ENCODE results near the gene ADCY9.
"Not testable (repeated sequence)": the region's sequence is repeated elsewhere in the genome, so short reads cannot be mapped to it uniquely, and the experiment has no call there.

The ADCY9 gene

DNA sequence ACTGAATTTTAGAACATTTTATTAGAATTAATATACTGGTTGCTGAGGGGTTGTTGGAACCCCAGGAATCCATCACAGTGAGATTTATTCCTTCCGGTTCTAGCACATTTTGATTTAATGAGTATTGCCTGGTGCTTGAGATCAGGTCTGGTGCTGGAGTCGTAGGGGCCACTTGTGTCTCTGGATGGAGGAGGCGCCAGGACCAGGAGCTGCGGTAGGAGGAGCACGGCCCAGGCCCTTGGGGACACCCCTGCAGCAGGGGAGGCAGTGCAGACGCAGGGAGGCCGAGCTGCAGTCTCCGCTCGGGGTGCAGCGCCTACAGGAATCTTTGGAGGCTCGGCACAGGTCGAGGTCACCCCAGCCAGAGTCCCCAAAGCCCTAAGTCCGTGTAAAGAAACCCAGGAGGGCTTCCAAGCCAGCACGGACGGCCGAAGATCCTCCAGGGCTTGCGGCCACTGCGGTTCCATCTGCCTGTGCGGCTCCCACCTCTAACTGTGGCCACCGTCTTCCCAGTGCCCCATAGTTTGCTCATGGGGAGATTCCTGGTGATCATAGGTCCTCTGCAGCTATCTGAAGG is 169.6 kb downstream of the ADCY9 start:
- DNase-seq: no peak

DNA sequence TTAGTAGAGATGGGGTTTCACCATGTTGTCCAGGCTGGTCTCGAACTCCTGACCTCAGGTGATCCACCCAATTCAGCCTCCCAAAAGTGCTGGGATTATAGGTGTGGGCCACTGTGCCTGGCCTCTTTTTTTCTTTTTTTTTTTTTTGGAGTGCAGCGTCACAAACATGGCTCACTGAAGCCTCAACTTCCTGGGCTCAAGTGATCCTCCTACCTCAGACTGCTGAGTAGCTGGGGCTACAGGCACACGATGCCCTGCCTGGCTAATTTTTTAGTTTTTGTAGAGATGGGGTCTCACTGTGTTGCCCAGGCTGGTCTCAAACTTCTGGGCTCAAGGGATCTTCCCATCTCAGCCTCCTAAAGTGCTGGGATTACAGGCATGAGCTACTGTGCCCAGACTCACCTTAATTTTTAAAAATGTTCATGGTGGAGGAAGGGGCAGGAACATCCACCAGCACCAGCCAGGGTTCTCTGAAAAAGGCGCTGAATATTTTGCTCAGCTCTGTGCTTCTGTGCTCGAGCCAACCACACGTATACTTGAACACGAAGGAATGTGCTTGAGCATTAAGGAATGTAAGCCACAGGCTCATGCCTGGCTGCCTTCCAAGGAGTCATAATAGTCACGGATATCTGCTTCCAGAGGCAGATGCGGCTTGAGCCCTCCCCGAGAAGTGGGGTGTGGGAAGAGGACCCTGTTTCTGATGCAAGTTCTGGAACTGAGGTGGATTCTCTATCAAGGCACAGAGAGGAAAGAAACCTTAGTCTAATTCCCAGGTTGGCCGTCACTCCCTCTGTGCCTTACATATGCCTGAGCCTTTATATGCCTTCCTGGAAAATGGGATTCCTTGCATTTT is 170.3 kb downstream of the ADCY9 start:
- no peak for DNase-seq

DNA sequence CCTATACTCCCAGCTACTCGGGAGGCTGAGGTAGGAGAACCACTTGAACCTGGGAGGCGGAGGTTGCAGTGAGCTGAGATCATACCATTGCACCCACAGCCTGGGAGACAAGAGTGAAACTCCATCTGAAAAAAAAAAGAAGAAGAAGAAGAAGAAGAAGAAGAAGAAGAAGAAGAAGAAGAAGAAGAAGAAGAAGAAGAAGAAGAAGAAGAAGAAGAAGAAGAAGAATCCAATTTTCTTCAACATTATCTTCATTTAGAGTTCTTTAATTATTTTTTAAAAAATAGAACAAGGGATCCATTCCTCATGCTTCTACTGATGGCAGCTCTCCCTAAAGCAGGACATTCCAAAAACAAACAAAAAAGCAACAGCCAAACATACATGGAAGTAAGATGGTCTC is 171.8 kb downstream of the ADCY9 start:
- DNase-seq: not testable (repeated sequence)

DNA sequence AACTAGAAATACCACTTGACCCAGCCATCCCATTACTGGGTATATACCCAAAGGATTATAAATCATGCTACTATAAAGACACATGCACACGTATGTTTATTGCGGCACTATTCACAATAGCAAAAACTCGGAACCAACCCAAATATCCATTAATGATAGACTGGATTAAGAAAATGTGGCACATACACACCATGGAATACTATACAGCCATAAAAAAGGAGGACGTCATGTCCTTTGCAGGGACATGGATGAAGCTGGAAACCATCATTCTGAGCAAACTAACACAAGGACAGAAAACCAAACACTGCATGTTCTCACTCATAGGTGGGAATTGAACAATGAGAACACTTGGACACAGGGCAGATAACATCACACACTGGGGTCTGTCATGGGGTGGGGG is 174.1 kb downstream of the ADCY9 start:
- not testable (repeated sequence) for DNase-seq

DNA sequence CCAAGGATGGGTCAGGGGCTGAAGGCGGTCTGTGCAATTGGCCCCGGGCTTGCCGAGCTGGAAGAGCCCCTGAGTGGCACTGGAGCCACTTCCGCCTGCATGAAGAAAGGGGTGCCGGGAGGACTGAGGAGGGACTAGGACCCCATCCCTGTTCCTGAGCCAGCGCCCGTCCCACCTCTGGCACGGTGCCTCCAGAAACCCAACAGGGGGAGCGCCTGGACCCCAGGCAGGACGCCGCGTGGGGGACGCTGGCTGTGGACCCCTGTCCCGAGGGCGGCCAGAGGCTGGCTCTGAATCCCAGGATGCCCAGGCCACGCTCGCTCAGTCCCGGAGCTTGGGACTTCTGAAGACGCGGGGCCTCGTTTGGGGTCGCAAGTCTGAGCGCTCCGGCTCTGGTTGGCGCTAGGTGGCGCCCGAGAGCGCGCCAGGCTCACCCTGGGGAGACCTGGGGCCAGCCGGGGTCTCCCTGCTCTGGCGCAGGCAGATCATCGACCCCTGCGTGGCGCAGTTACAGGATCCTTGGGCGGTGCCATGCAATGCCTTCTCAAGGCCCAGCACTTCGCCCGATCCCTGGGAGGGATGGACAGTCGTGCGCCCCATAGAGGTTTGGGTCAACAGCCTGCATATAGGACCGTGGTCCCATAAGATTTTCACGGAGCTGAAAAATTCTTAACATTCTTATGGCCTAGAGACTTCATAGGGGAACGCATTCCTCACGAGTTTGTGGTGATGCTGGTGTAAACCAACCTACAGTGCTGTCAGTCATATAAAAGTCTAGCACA is 177.2 kb downstream of the ADCY9 start:
- DNase-seq: peak; percentile 62

DNA sequence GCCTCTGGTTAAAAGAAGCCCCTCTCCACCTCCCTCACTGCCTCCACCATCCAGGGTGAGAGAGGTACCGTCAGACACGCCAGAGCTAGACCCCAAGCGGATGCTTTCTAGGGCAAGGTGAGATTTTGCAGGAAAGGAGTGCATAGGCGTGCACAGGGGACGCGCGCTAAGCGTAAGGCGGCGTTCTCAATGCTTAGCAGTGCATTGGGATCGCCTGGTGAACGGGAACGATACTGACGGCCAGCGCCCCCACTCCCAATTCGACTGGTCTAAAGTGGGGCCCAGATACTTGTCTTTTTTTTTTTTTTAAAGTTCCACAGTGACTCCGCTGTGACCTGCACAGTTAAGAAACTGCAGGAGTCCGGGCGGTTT is 177.8 kb downstream of the ADCY9 start:
- peak; percentile 34 for DNase-seq

DNA sequence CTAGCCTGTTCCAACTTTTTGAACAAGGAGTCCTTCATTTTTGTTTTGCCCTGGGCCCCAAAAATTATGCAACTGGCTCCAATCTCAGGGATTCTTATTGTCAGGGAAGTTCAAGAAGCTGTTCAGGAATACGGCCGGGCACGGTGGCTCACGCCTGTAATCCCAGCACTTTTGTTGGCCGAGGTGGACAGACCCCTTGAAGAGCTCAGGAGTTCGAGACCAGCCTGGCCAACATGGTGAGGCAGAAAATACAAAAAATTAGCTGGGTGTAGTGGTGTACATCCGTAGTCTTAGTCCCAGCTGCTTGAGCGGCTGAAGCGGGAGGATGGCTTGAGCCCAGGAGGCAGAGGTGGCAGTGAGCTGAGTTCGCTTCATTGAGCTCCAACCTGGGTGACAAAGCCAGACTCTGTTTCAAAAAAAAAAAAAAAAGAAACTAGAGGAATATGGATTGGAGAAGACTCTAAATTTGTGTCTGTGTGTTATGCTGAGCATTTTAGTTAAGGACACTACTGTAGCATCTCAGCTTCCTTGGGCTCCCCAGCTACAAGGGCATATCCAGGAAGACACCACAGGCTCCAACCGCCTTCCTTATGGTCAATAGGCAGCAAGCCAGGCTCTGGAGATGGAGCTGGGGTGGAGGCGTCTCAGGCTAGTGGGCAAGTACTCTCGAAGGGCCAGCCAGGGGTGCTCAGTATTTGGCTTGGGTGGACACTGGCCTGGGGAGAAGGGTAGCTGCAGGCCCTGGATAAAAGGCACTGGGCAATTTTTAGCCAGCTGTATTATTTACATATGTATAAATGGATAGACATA is 179.0 kb downstream of the ADCY9 start:
- no peak for DNase-seq

DNA sequence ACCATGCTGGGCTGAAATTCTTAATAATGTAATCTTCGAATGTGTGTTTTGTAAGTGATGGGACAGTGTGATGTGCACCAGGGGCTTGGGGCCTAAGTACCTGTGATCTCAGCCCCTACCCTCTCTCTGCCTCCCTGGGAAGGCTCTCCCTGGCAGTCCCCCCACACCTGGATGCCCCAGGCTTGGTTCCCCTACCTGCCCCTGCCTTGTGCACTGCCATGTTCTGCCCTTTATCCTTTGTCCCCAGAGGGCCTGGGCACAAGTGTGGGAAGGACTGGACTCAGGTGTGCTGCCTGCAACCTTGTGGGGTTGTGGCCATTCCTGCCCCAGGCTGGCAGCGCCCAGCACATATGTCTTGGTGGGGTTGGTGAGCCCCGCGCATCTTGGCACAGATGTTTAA is 180.3 kb downstream of the ADCY9 start:
- no peak for DNase-seq

DNA sequence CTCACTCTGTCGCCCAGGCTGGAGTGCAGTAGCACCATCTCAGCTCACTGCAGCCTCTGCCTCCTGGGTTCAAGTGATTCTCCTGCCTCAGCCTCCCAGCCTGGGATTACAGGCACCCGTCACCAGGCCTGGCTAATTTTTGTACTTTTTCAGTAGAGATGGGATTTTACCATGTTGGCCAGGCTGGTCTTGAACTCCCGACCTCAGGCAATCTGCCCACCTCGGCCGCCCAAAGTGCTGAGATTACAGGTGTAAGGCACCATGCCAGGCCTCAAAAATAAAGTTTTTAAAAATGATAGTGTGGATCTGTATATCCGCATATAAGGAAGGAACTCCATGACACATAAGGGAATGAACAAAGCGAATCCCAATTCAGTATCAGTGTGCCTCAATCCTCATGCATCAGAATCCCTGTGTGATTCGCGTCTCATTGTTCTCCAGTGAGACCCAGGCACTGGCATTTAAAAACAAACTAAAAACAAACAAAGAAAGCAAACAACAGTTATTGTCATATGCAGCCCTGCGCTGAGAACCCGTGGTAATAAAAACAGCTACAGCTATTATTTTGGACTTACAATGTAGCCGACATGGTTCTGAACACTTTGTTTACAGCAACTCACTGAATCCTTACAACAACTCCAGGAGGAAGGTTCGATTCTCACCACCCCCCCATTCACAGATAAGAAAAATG is 181.6 kb downstream of the ADCY9 start:
- no peak for DNase-seq

DNA sequence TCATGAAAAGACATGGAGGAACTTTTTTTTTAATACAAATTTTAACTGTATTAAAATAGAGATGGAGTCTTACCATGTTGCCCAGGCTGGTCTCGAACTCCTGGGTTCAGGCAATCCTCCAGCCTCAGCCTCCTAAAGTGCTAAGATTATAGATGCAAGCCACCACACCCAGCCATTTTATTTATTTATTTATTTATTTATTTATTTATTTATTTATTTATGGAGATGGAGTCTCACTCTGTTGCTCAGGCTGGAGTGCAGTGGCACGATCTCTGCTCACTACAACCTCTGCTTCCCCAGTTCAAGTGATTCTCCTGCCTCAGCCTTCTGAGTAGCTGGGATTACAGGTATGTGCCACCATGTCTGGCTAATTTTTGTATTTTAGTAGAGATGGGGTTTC is 189.1 kb downstream of the ADCY9 start:
- DNase-seq: not testable (repeated sequence)

DNA sequence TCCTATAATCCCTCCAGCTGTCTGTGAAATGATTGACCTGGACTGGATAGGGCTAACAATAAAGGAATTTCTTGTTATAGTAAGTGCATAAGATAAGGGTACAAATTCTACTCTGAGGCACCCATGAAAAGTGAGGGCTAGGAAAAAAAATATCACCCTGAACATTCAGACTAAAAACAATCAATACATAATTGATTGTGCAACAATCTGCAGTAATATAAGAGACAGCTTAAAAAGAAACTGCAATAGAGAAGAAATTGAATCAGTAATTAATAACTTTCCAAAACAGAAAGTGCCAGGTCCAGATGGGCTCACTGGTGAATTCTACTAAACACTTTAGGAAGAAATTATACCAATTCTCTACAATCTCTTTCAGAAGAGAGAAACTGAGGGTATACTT is 191.5 kb downstream of the ADCY9 start:
- DNase-seq: no peak

DNA sequence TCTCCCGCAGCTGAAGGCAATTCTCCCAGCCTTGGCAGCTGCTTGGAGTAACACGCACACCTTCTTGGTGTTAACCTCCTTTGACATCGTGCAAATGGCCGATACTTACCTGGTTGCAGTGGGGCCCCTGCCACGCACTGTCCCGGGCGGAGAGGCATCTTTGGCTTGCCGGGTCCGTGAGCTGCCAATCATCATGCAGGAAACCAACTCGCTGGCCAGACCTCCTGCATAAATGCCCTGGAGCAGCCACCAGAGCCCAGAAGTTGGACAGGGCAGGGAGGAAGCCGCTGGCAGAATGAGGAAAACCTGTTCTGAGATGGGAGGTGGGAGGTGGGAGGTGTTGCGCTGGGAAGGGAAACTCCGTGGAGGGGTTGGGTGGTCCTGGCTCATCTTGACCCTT is 194.0 kb downstream of the ADCY9 start:
- DNase-seq: no peak

DNA sequence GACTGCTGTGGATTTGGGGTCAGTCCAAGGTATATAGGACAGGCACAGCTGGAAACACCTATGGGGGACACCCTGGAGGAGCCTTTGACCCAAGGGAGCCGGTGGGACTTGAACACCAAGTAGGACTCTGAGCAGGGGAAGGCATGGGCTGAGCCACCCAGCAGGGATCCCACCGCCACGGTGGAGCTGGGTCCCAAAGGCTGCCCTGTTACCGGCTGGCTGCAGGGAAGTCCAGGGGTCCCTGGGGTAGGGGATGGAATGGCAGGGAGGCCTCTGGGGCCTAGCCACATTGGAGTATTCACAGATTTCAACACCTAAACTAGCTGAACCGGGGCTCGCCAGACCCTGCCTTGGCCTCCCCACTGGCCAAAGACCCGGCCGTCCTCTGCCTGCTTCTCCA is 196.0 kb downstream of the ADCY9 start:
- no peak for DNase-seq

DNA sequence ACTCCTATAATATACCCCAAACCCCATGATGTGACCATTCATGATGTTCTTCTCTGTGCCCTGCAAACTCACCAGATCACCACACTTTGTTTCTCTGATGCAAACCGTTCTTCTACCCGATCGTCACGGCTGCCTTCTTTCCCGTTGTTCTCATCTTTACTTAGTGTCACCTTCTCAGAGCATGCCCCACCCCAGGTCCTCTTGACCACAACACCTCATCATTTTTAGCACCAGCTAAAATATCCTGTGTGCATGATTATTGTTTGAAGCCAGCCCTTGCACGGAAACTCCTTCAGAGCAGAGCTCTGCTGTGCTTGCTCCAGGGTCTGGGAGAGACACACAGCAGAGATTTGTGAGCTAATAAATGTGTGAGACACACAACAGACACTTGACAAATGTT is 196.8 kb downstream of the ADCY9 start:
- DNase-seq: no peak

DNA sequence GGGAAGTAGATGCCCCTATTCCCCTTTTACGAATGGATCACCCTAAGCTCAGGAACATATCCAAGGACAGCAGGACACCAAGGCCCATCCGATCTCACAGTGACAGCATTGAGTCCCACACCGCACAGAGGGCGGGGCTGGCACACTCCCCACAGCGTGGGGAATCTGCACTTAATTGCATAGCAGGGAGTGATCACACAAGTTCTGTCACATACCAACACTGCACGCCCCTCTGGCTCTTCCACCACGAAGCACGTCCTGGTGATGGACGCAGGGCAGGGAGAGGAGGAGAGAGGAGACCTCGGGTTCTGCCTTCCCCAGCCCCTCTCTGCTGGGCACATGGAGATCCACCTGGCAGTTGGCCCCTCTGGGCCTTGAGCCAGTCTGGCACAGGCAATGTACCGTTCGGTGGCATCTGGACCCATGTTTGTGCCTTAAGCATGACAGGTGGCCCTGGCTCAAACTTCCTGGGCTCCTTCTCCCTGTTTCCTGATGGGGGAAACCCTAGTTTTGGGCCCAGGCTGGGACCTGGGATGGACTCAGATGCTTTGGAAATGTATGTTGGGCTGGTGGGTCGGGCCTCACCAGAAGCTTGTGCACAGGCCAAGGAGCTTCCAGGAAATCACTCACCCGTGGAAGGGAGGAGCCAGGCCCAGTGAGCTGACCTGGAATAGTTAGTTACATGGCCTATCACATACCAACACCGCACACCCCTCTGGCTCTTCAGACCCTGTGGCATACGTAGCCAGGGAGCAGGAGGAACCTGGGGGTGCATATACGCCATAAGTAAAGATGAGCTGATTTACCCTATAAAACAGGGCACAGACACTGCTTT is 200.6 kb downstream of the ADCY9 start:
- DNase-seq: no peak

DNA sequence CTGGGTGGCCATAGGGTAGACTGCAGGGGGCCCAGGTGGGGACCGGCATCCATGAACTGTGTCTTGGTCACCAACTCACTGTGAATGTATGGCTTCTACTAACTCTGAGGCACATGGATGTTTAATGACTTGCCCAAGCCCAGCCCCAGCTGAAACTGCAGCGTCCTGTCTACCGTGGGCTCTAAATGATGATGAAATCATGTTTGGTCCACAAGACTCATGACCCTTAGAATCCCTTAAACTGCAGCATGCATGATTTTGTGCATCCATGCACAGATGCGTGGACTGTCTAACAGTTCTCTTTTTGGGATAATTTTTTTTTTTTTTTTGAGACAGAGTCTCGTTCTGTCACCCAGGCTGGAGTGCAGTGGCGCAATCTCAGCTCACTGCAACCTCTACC is 203.3 kb downstream of the ADCY9 start:
- no peak for DNase-seq

All from NCI-H2227 treated with DMSO at 0.1 percent for 48 hours (cell line).